Measurements from ENCODE around the gene ZNF423.

ZNF423 gene

DNA sequence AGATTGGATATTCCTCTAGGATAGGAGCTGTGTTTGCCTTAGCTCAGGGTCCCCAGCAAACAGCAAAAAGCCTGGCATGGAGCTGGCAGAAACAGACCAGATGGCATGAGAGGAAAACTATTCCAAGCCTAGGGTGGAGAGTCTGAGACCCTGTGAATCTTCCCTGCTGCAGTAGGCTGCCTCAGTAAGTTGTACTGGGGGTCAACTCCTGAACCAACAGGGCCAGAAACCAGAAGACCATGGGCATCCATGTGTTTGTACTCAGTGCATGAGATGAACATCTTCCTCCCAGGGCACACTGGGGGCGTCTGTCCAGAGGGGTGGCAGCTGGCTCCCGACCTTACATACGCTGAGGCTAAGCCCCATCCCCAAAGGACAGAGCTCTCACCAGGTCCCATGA, 267.9 kb downstream of the ZNF423 start:
- no peak for TF ChIP-seq CTCF (IDR thresholded peaks at IDR 0.05; ENCODE audit: borderline replicate concordance, insufficient read depth, low read depth, low read length)
- H3K4me3 ChIP-seq (ENCODE audit: low read depth, low read length): no peak overlapping the region

DNA sequence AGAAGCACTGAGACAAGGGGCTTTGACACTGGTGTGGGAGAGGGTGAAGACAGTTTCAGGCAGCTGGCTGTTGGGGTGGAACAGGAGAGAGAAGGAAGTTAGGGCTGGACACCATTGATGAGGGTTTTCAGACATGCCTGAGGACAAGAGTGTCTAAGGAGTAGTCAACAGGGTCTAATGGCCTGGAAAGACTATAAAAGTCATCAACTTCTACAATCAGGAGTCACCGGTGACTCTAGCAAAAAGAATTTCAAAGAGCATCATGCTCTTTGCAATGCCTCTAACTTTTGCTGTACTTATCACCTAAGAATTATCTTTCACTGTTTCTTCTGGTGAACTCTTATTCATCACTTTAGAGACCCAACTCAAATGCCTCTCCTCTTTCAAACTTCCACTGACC, 268.4 kb downstream of the ZNF423 start:
- H3K4me3 ChIP-seq (ENCODE audit: low read depth, low read length): no peak overlapping the region
- no peak for TF ChIP-seq CTCF (IDR thresholded peaks at IDR 0.05; ENCODE audit: borderline replicate concordance, insufficient read depth, low read depth, low read length)

GRCh38 chr16:49586466-49587450, 269.2 kb downstream of the ZNF423 start:
- no peak overlapping the region for H3K4me3 ChIP-seq (ENCODE audit: low read depth, low read length)
- TF ChIP-seq CTCF (IDR thresholded peaks at IDR 0.05; ENCODE audit: borderline replicate concordance, insufficient read depth, low read depth, low read length): no peak

- no peak for TF ChIP-seq CTCF (IDR thresholded peaks at IDR 0.05; ENCODE audit: borderline replicate concordance, insufficient read depth, low read depth, low read length)
- no peak overlapping the region for H3K4me3 ChIP-seq (ENCODE audit: low read depth, low read length)
Measured at GRCh38 chr16:49585143-49585832, 270.6 kb downstream of the ZNF423 start.

DNA sequence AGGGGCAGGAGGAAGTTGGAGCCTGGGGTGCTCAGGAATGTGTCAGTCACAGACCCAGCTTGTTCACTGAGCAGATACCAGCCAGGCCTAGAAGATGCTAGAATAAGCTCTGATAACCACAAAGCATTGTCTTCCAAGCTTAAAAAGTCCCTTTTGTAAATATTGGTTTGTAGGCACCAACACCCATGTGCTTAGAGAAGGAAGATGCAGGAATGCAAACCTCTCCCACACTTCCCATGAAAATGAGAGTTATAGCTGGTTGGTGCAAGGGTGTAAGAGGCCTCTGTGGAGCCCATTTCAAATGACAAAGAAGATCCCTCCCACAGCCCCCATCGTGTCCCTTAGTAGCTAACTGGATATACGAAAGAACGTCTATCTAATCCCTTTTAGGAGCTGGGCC, 272.0 kb downstream of the ZNF423 start:
- no peak for TF ChIP-seq CTCF (IDR thresholded peaks at IDR 0.05; ENCODE audit: borderline replicate concordance, insufficient read depth, low read depth, low read length)
- no peak overlapping the region for H3K4me3 ChIP-seq (ENCODE audit: low read depth, low read length)

DNA sequence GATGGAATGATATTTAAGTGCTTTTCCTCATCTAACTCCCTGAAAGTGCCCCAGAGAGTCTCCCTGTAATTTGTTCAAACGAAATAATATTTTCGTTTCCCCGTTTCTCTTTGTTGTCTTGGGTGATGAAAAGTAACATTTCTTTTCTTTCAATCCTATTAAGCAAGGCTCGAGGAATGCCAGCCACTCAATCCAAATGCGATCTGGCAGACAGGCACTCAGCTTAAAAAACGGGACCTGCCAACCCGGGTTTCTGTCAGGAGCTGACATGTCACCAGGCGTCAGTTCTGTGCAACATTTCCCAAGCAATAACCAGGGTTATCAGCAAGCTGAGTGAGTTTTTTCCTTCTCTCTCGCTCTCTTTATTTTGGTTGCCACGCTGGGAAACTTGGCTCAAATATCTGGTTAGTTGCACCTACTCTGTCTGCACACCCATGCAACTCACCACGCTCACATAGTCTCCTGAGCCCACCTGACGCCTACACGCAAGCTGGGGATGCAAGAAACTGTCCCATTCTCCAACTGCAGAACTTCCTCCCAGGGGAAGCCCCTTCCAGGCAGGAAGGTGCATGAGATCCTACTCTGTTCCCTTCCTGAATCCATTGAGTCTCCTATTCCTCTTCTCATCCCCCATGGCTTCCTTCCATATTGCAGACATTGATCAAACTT, 274.1 kb downstream of the ZNF423 start:
- H3K4me3 ChIP-seq (ENCODE audit: low read depth, low read length): no peak overlapping the region
- TF ChIP-seq CTCF (IDR thresholded peaks at IDR 0.05; ENCODE audit: borderline replicate concordance, insufficient read depth, low read depth, low read length): no peak

Measured in GM12875 (cell line).